ENCODE results near the gene CLEC10A.

The CLEC10A gene

DNA sequence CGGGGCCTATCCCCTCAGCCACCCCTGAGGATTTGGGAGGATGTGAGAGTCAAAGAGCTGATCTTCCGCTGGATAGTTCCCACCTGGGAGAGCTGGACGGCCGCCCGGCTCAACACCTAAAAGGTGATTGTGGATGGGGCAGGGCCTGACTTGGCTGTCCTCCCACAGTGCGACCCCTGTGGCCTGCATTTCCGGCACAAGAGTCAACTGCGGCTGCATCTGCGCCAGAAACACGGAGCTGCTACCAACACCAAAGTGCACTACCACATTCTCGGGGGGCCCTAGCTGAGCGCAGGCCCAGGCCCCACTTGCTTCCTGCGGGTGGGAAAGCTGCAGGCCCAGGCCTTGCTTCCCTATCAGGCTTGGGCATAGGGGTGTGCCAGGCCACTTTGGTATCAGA lies 52.7 kb downstream of the CLEC10A start:
- TF ChIP-seq, protein P1, sequence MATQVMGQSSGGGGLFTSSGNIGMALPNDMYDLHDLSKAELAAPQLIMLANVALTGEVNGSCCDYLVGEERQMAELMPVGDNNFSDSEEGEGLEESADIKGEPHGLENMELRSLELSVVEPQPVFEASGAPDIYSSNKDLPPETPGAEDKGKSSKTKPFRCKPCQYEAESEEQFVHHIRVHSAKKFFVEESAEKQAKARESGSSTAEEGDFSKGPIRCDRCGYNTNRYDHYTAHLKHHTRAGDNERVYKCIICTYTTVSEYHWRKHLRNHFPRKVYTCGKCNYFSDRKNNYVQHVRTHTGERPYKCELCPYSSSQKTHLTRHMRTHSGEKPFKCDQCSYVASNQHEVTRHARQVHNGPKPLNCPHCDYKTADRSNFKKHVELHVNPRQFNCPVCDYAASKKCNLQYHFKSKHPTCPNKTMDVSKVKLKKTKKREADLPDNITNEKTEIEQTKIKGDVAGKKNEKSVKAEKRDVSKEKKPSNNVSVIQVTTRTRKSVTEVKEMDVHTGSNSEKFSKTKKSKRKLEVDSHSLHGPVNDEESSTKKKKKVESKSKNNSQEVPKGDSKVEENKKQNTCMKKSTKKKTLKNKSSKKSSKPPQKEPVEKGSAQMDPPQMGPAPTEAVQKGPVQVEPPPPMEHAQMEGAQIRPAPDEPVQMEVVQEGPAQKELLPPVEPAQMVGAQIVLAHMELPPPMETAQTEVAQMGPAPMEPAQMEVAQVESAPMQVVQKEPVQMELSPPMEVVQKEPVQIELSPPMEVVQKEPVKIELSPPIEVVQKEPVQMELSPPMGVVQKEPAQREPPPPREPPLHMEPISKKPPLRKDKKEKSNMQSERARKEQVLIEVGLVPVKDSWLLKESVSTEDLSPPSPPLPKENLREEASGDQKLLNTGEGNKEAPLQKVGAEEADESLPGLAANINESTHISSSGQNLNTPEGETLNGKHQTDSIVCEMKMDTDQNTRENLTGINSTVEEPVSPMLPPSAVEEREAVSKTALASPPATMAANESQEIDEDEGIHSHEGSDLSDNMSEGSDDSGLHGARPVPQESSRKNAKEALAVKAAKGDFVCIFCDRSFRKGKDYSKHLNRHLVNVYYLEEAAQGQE (IDR thresholded peaks at IDR 0.05; ENCODE audit: insufficient read depth in 1 of 2, low read depth in 2 of 2, low read length in 2 of 2) = no peak
- no peak for TF ChIP-seq FOXP2 (optimal IDR thresholded peaks at IDR 0.05; ENCODE audit: borderline replicate concordance, extremely low read depth, extremely low read length, insufficient read depth)
- TF ChIP-seq TAF1 (IDR thresholded peaks at IDR 0.05; ENCODE audit: borderline replicate concordance, insufficient read depth, low read length) = no peak
- no peak for TF ChIP-seq POLR2AphosphoS5 (IDR thresholded peaks at IDR 0.05; ENCODE audit: low read depth, low read length)
- TF ChIP-seq SIN3A (IDR thresholded peaks at IDR 0.05; ENCODE audit: borderline replicate concordance, insufficient read depth, low read length) = no peak

DNA sequence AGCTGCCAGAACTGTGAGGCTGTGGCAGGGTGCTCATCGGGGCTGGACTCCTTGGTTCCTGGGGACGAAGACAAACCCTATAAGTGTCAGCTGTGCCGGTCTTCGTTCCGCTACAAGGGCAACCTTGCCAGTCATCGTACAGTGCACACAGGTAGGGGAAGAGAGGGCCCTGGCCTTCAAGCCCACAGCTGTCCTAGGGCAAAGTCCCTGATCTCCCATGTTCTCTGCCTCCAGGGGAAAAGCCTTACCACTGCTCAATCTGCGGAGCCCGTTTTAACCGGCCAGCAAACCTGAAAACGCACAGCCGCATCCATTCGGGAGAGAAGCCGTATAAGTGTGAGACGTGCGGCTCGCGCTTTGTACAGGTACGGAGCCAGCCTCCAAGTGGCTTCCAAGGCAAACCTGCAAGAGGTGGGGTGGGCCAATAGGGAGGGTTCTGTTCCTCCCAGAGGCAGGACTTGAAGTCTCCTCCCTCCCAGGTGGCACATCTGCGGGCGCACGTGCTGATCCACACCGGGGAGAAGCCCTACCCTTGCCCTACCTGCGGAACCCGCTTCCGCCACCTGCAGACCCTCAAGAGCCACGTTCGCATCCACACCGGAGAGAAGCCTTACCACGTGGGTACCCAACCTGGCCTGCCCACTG lies 53.5 kb downstream of the CLEC10A start:
- TF ChIP-seq POLR2AphosphoS5 (IDR thresholded peaks at IDR 0.05; ENCODE audit: low read depth, low read length) (no peak), SIN3A (IDR thresholded peaks at IDR 0.05; ENCODE audit: borderline replicate concordance, insufficient read depth, low read length) (no peak), FOXP2 (optimal IDR thresholded peaks at IDR 0.05; ENCODE audit: borderline replicate concordance, extremely low read depth, extremely low read length, insufficient read depth) (no peak), TAF1 (IDR thresholded peaks at IDR 0.05; ENCODE audit: borderline replicate concordance, insufficient read depth, low read length) (no peak)
- TF ChIP-seq, protein P1 (IDR thresholded peaks at IDR 0.05; ENCODE audit: insufficient read depth in 1 of 2, low read depth in 2 of 2, low read length in 2 of 2) = no peak

DNA sequence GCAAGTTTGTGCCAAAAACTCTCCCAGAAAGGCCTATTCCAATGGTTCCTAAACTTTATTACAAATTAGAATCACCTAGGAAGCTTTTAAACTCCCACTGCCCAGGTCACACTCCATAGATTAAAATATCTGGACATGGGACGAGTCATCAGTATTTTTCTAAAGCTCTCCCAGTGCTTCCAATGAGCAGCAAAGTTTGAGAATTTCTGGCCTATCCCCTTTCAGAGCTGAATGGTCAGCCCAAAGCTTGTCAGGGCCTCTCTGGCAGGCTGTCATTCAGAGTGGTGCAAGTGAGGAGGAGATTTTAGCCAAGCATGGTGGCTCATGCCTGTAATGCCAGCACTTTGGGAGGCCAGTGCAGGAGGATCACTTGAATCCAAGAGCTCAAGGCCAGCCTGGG lies 54.8 kb downstream of the CLEC10A start:
- TF ChIP-seq, protein P1 (IDR thresholded peaks at IDR 0.05; ENCODE audit: insufficient read depth in 1 of 2, low read depth in 2 of 2, low read length in 2 of 2) = no peak
- TF ChIP-seq POLR2AphosphoS5 (IDR thresholded peaks at IDR 0.05; ENCODE audit: low read depth, low read length) = no peak
- no peak for TF ChIP-seq TAF1 (IDR thresholded peaks at IDR 0.05; ENCODE audit: borderline replicate concordance, insufficient read depth, low read length)
- TF ChIP-seq FOXP2 (optimal IDR thresholded peaks at IDR 0.05; ENCODE audit: borderline replicate concordance, extremely low read depth, extremely low read length, insufficient read depth) = no peak
- no peak for TF ChIP-seq SIN3A (IDR thresholded peaks at IDR 0.05; ENCODE audit: borderline replicate concordance, insufficient read depth, low read length)
